ELF-1 (cell line): ENCODE data around the gene FKBP7.
"Not testable (repeated sequence)": the region's sequence is repeated elsewhere in the genome, so short reads cannot be mapped to it uniquely, and the experiment has no call there.

Experiments
- DNase-seq: peaks from one replicate; pipeline ENCODE4 v3.0.0-alpha.2; 2016; ENCODE audit warnings: low read depth, low spot score

Gene FKBP7, protein sequence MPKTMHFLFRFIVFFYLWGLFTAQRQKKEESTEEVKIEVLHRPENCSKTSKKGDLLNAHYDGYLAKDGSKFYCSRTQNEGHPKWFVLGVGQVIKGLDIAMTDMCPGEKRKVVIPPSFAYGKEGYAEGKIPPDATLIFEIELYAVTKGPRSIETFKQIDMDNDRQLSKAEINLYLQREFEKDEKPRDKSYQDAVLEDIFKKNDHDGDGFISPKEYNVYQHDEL

GRCh38 chr2:178478439-178479274 lies at the start of gene FKBP7:
Gene FKBP7, minus strand, starts transcription at chr2:178478600. Its CDS starts 101 bp downstream, at chr2:178478499.
- DNase-seq: peak; percentile 88

DNA sequence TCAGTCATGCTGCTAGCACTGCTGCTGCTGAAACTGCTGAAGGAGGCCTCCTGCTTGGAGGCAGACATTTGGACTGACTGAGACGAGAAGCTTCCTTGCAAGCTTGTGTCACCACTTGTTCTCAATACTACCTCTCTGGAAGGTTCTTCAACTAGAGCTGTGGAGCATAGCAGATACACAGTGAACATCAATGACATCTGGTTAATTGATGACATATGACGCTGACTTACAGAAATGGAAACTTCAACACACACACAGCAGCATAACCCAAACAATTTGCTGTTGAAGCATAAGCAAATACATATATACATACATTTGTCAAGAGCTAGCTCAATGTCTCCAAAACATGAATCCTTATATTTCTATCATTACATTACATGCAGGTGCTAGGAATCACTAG lies 49.2 kb upstream of the FKBP7 start:
- no peak for DNase-seq

- no peak for DNase-seq
Observed at GRCh38 chr2:178526256-178526655, 47.9 kb upstream of the FKBP7 start.

DNA sequence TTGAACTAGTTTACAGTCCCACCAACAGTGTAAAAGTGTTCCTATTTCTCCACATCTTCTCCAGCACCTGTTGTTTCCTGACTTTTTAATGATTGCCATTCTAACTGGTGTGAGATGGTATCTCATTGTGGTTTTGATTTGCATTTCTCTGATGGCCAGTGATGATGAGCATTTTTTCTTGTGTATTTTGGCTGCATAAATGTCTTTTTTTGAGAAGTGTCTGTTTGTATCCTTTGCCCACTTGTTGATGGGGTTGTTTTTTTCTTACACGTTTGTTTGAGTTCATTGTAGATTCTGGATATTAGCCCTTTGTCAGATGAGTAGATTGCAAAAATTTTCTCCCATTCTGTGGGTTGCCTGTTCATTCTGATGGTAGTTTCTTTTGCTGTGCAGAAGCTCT lies 47.1 kb upstream of the FKBP7 start:
- DNase-seq: not testable (repeated sequence)

DNA sequence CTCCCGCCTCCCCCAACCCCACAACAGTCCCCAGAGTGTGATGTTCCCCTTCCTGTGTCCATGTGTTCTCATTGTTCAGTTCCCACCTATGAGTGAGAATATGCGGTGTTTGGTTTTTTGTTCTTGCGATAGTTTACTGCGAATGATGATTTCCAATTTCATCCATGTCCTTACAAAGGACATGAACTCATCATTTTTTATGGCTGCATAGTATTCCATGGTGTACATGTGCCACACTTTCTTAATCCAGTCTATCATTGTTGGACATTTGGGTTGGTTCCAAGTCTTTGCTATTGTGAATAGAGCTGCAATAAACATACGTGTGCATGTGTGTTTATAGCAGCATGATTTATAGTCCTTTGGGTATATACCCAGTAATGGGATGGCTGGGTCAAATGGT lies 46.6 kb upstream of the FKBP7 start:
- DNase-seq: not testable (repeated sequence)

- peak; percentile 8 for DNase-seq
Observed at GRCh38 chr2:178523596-178524134, 45.3 kb upstream of the FKBP7 start.

DNA sequence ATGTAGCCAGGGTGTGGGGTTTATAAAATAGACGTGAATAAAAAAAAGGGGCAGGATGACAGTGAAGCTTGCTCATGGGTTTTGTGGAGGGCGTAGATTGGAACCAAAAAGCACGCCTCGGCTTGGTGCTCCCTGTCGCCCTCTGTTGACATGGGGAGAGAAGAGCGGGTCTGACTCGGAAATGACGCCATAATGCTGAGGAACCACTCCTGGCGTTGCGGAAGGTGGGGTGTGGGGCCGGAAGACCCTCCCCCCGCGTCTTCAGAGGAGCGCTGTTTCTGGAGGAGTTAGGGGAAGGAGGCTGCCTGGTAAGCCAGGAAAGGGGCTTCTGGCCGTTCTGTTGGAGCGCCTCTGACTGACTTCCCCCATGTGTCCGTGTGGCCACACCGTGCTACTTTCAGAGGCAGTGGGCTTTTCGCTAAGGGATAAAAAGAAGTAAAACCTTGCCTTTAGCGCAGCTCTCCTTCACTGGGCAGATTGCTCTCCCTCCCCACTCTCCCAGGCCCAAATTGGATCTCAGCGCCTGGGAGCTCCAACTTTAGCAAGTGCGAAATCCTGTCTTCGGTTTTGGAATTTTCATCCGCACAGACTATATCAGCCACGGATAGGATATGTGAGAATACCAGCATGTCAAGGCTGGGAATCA lies 44.7 kb upstream of the FKBP7 start:
- DNase-seq: peak; percentile 97

- no peak for DNase-seq
Observed at GRCh38 chr2:178521304-178522150, 43.1 kb upstream of the FKBP7 start.

- no peak for DNase-seq
Observed at GRCh38 chr2:178517496-178517895, 39.1 kb upstream of the FKBP7 start.

GRCh38 chr2:178514664-178515063 lies 36.3 kb upstream of the FKBP7 start:
- DNase-seq: no peak

GRCh38 chr2:178513876-178514275 lies 35.5 kb upstream of the FKBP7 start:
- no peak for DNase-seq

GRCh38 chr2:178512484-178512883 lies 34.1 kb upstream of the FKBP7 start:
- DNase-seq: no peak

- DNase-seq: no peak
Observed at GRCh38 chr2:178510384-178510783, 32.0 kb upstream of the FKBP7 start.

GRCh38 chr2:178508646-178509045 lies 30.2 kb upstream of the FKBP7 start:
- no peak for DNase-seq

GRCh38 chr2:178506949-178507348 lies 28.5 kb upstream of the FKBP7 start:
- DNase-seq: no peak

DNA sequence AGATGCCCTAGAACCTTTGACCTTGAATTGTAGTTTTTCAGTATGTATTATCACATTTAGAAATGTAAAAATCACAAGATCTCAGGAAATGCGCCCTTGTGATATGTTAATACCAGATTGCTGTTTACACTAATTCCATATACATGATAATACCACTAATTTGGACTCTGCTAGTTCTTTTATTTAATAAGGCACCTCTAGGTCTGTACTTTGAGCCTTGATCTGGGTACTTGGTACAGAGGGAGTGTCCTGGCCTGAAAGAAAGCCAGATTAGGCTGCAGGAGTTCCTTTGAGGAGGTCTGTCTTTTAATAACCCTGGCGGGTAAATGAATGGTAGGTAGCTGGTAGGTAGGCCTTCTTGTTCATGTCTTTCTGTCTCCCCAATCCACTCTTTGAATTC lies 28.1 kb upstream of the FKBP7 start:
- no peak for DNase-seq

DNA sequence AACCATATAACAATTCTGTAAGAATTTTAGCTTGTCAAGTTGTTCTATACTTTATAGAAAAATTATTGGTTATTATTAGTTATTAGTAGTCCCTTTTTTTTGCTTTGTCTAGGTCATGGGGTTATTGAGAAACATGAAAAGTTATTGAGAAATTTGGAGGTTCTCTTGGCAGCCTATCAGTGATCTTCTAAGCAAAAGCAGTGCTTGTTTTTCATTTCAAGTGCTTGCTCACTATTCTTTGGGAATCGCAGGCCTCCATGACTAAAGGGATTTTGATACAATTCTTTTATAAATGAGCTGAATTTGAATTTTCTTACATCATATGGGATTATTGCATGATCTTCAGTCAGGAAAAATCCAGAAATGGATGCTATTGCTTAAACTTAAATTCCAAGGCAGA lies 27.7 kb upstream of the FKBP7 start:
- DNase-seq: no peak

GRCh38 chr2:178502751-178503150 lies 24.4 kb upstream of the FKBP7 start:
- no peak for DNase-seq

DNA sequence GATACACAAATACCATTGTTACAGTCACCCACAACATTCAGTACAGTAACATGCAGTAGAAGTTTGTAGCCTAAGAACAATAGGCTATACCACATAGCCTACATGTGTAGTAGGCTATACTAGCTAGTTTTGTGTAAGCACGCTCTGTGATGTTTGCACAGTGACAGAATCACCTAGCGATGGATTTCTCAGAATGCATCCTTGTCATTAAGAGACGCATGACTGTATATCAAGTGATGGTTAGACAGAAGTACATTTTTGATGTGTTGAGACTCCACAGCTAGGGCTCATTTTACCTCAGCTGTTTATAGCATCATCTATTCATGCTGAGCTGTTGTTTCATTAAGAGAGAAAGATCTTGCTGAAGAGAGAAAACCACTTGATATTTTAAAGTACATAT lies 21.2 kb upstream of the FKBP7 start:
- DNase-seq: no peak

GRCh38 chr2:178498137-178498536 lies 19.7 kb upstream of the FKBP7 start:
- DNase-seq: no peak

DNA sequence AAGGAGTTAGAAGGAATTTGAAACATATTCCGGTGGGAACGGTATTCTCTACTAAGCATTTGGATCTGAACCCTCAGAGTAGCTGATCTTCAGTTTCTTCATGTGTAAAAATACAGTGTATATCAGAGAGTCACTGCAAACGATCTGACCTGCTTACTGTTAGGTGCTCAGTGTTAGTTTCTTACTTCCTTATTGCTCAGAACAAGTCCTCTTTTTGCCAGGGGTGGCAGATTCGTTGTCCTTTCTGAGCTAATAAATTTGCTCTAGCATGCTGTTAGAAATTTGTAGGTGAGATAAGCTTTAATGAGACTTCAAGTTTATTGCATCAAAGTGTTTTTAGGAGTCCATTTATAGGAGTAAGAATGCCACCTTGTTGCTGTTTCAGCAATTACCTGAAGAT lies 17.6 kb upstream of the FKBP7 start:
- DNase-seq: no peak
